Gastrocnemius medialis (tissue), 4 donors: ENCODE measurements around the gene ATF7.

Experiments used
- CTCF ChIP-seq, 5 experiments: fragments of 450-650 bp in 3 of 5; fragments of 200-600 bp in 2 of 5; sonication (generic) in 2 of 5; IDR thresholded peaks in 4 of 5; conservative IDR thresholded peaks in 1 of 5; 1 replicate in 4 of 5; 2 replicates in 1 of 5; pipeline ENCODE4 v1.5.1; 2016 to 2019; ENCODE audit warnings: antibody characterized with exemption in 5 of 5, mild to moderate bottlenecking in 3 of 5, moderate library complexity in 3 of 5
- POLR2A ChIP-seq, 2 donors: fragments of 450-650 bp; IDR thresholded peaks; one replicate each; pipeline ENCODE4 v1.6.1; 2017; ENCODE audit warnings: antibody characterized with exemption in 2 of 2, mild to moderate bottlenecking in 2 of 2, moderate library complexity in 2 of 2

GRCh38 chr12:53560912-53561589, 65.1 kb downstream of the ATF7 start:
- no peak for TF ChIP-seq CTCF (IDR thresholded peaks at IDR 0.05 in 4 of 5, conservative IDR thresholded peaks at IDR 0.05 in 1 of 5)
- no peak for TF ChIP-seq POLR2A (IDR thresholded peaks at IDR 0.05)
